Ishikawa (cell line): ENCODE data around the gene KDSR.
A peak's percentile ranks its signal among the peaks of the same experiment; 100 is the strongest.

Experiments
- CEBPB ChIP-seq: IDR thresholded peaks from 2 replicates; pipeline ENCODE4 v1.6.1; 2012
- CREB1 ChIP-seq: IDR thresholded peaks from 2 replicates; pipeline ENCODE4 v1.6.1; 2012; ENCODE audit warnings: low read depth
- EGR1 ChIP-seq: IDR thresholded peaks from 2 replicates; pipeline ENCODE4 v1.6.1; 2012
- EP300 ChIP-seq: IDR thresholded peaks from 2 replicates; pipeline ENCODE4 v1.6.1; 2012; ENCODE audit warnings: borderline replicate concordance
- FOXM1 ChIP-seq: IDR thresholded peaks from 2 replicates; pipeline ENCODE4 v1.6.1; 2012; ENCODE audit warnings: low read depth, borderline replicate concordance
- NFIC ChIP-seq: IDR thresholded peaks from 2 replicates; pipeline ENCODE4 v1.6.1; 2012
- RAD21 ChIP-seq: IDR thresholded peaks from 2 replicates; pipeline ENCODE4 v1.6.1; 2012; ENCODE audit warnings: low read depth
- REST ChIP-seq: IDR thresholded peaks from 2 replicates; pipeline ENCODE4 v1.6.1; 2012; ENCODE audit warnings: low read depth, mild to moderate bottlenecking
- TAF1 ChIP-seq: IDR thresholded peaks from 2 replicates; pipeline ENCODE4 v1.6.1; 2012; ENCODE audit warnings: low read depth, mild to moderate bottlenecking
- TCF12 ChIP-seq: IDR thresholded peaks from 2 replicates; pipeline ENCODE4 v1.6.1; 2012; ENCODE audit warnings: low read depth
- TEAD4 ChIP-seq: IDR thresholded peaks from 2 replicates; pipeline ENCODE4 v1.6.1; 2012
- USF1 ChIP-seq: IDR thresholded peaks from 2 replicates; pipeline ENCODE4 v1.6.1; 2012
- YY1 ChIP-seq: IDR thresholded peaks from 2 replicates; pipeline ENCODE4 v1.6.1; 2012; ENCODE audit warnings: low read depth
- ZBTB7A ChIP-seq: IDR thresholded peaks from 2 replicates; pipeline ENCODE4 v1.6.1; 2012; ENCODE audit warnings: low read depth
- TF ChIP-seq, protein P1 (sequence below): IDR thresholded peaks from 2 replicates; pipeline ENCODE4 v1.6.1; 2012

KDSR gene

GRCh38 chr18:63366213-63367052 is 573 bp downstream of the KDSR start:
- 0 out of 2 replicates have a peak, but pooled peaks have one; percentile 1 for TF ChIP-seq TAF1
- no peak for TF ChIP-seq ZBTB7A
- no peak for TF ChIP-seq YY1
- TF ChIP-seq FOXM1 = no peak
- TF ChIP-seq CEBPB = no peak
- TF ChIP-seq REST = no peak
- TF ChIP-seq TEAD4 = no peak; the same call in 1 of the 2 replicates
- TF ChIP-seq, protein P1, sequence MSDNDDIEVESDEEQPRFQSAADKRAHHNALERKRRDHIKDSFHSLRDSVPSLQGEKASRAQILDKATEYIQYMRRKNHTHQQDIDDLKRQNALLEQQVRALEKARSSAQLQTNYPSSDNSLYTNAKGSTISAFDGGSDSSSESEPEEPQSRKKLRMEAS = peak; percentile 39; the same call in 1 of the 2 replicates
- no peak for TF ChIP-seq RAD21
- no peak for TF ChIP-seq CREB1
- TF ChIP-seq USF1 = no peak
- peak; percentile 13; the same call in 1 of the 2 replicates for TF ChIP-seq NFIC
- no peak for TF ChIP-seq TCF12
- no peak for TF ChIP-seq EGR1
- no peak; the same call in 1 of the 2 replicates for TF ChIP-seq EP300

- TF ChIP-seq TAF1 = 0 out of 2 replicates have a peak, but pooled peaks have one; percentile 19
- no peak for TF ChIP-seq ZBTB7A
Measured at GRCh38 chr18:63365876-63366212, 1.2 kb downstream of the KDSR start.

- TF ChIP-seq TAF1 (no peak), TCF12 (no peak), RAD21 (no peak), ZBTB7A (no peak)
- TF ChIP-seq, protein P1 = no peak
Measured at GRCh38 chr18:63363951-63364350, 3.1 kb downstream of the KDSR start.

GRCh38 chr18:63356272-63356896 is 10.6 kb downstream of the KDSR start:
- TF ChIP-seq USF1 = no peak
- TF ChIP-seq CEBPB = no peak
- no peak for TF ChIP-seq ZBTB7A
- TF ChIP-seq EGR1 = no peak
- TF ChIP-seq TCF12 = no peak
- TF ChIP-seq CREB1 = no peak
- TF ChIP-seq FOXM1 = no peak
- no peak for TF ChIP-seq TEAD4
- no peak for TF ChIP-seq TAF1
- TF ChIP-seq, protein P1 = no peak
- no peak for TF ChIP-seq NFIC
- TF ChIP-seq RAD21 = no peak
- TF ChIP-seq EP300 = no peak
- no peak for TF ChIP-seq YY1
- TF ChIP-seq REST = no peak

GRCh38 chr18:63350230-63350629 is 16.8 kb downstream of the KDSR start:
- TF ChIP-seq REST (no peak), CEBPB (no peak), FOXM1 (no peak), CREB1 (no peak), NFIC (no peak), ZBTB7A (no peak), EGR1 (no peak), TAF1 (no peak), RAD21 (no peak), YY1 (no peak)
- TF ChIP-seq, protein P1 = no peak
